ENCODE measurements around the gene TIGD2. TPM values are rescaled to one million over a fixed set of nuclear protein-coding genes. Genes with fewer than 3 reads are reported as not detected.

TIGD2 gene
- total RNA-seq: 3.3 and 4.1 TPM in 2 replicates

DNA sequence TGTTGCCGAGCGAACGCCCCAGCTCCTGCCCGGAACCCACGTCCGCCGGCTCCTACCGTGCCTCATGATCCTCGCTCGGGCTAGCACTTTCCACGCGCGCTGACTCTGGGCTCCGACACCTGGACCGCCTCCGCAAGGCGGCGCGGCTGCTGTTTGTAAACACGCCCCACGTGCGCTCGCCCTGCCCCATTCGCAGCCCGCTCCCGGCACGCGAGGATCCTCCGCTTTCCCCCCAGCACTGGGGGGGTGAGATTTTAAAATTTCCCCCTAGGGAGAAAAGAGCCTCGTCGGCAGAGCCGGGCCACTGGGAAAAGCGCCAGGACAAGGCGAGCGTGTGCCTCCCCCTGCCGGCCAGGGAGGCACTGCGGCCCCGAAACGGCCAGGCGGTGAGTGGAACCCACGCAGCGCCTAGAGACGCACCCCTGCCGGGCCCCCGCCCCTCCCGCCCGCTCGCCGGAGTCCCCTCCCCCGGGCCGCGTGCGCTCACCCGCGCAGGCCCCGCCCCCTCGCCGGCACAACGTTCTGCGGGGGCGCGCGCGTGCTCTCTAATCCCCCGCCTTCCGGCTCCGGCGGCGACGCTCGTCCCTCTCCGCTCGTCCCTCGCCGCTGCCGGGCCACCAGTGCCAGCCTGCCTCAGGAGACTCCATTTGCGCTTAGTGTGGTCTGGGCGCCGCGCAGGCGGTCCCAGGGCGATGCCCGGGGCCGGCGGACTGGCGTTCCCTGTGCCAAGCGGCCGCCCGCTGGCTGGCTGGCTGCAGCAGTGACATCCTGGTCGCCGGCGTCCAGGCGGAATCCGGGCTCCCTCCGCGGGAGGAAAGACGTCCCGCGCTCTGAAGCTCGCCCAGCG is at the start of gene TIGD2:
TSS of gene TIGD2 (plus strand) at position 548 of the 847 bp plus-strand sequence. CDS start 1,442 bp downstream, outside the sequence.

Small RNA genes within 50 kb of the gene (small RNA-seq; reads per million reads assigned to genes)
- not detected for gene RNU6-907P

Other genes with a start within 250 kb of the TIGD2 start
- gene FAM13A, start 54.3 kb upstream of the TIGD2 start, total RNA-seq: 3.6 and 3.7 TPM in 2 replicates
- gene GPRIN3, start 196.3 kb downstream of the TIGD2 start, total RNA-seq: 5.6 and 10.2 TPM in 2 replicates

Measured in vein endothelial cell (primary cell).